Measurements from ENCODE around the gene DPCD. TPM values are rescaled to one million over a fixed set of nuclear protein-coding genes. Genes with fewer than 3 reads are reported as not detected.
A peak's percentile ranks its signal among the peaks of the same experiment; 100 is the strongest.

DPCD gene
- total RNA-seq, 3 donors from 2014 or later: 17.0 to 25.9 (median 24.7) TPM

DNA sequence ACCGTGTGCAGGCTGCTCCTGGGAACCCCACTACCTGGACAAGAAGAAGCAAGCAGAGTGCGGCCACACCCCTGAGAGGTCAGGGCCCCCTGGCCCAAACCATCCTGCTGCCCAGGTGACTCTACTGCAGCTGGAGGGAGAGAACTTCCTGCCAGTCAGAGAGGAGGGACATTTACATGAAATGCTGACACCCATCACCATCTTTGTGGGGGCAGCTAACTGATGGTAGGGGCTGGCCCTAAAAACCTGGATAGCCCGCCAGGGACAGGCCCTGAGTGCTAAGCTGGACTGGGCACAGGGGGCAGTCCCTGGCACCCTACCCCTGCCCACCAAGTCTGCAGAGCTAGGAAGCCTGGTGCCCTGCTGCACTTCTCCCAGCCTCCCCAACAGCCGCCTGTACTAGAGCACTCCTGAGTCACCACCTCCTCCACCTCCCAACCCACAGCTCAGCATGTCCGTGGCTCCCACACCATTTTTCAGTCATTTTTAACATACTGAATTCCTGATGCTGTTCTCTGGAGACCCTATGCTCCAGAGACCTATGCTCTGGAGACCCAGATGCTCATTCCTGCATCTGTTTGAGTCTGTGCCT, 27.5 kb downstream of the DPCD start:
- Histone ChIP-seq H3K27me3 (no peaks in the 10 kb centered on the region), H3K9me3 (no peaks in the 10 kb centered on the region), H3K4me1 (no peaks in the 10 kb centered on the region), H3K27ac (no peak overlapping the region), H3K36me3 (no peaks in the 10 kb centered on the region), H3K4me3 (no peak overlapping the region)
- DNase-seq (ENCODE audit: low spot score in 2 of 2): no peak
- TF ChIP-seq POLR2AphosphoS5 (IDR thresholded peaks at IDR 0.05): no peak
- TF ChIP-seq, protein P1, sequence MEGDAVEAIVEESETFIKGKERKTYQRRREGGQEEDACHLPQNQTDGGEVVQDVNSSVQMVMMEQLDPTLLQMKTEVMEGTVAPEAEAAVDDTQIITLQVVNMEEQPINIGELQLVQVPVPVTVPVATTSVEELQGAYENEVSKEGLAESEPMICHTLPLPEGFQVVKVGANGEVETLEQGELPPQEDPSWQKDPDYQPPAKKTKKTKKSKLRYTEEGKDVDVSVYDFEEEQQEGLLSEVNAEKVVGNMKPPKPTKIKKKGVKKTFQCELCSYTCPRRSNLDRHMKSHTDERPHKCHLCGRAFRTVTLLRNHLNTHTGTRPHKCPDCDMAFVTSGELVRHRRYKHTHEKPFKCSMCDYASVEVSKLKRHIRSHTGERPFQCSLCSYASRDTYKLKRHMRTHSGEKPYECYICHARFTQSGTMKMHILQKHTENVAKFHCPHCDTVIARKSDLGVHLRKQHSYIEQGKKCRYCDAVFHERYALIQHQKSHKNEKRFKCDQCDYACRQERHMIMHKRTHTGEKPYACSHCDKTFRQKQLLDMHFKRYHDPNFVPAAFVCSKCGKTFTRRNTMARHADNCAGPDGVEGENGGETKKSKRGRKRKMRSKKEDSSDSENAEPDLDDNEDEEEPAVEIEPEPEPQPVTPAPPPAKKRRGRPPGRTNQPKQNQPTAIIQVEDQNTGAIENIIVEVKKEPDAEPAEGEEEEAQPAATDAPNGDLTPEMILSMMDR (IDR thresholded peaks at IDR 0.05): no peak
- TF ChIP-seq POLR2A (IDR thresholded peaks at IDR 0.05): no peak
- intact Hi-C loops (cut with DNase I; ENCODE audit: low total_unique reads): no loop called here

DNA sequence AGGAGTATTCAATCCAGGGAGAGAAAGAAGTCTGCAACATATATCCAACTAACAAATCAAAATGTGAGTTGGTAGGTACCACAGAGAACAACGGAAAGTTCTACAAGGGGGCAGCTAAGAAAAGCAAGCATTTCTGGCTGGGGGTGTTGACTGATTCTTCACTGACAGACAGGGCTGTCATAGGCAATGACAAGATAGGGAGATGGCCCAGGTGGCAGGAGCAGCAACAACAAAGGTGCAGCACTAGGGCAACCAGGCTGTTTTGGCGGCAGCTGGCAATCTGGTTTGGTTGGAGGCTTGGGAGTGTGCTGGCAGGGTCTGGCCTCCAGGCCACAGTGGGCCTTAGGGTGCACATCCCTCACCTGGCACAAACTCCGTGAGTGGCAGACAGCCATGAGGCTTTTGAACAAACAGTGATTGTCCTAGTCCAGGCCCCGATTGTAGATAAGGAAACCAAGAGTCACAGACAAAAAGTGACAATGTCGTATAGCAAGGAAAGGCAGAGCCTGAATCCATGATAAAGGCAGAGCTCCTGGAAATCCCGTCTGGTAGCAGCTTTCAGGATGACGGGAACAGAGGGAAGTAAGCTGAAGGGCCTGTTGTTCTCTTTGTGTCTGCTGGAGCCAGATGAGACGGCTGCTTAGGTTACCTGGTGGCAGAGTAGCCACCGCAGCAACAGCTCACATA, 28.4 kb downstream of the DPCD start:
- Histone ChIP-seq H3K27me3 (no peaks in the 10 kb centered on the region), H3K4me1 (no peaks in the 10 kb centered on the region), H3K4me3 (no peak overlapping the region), H3K27ac (peak overlapping the region; percentile 50 to 60), H3K9me3 (no peaks in the 10 kb centered on the region), H3K36me3 (no peaks in the 10 kb centered on the region)
- intact Hi-C loops (cut with DNase I; ENCODE audit: low total_unique reads): no loop called here
- DNase-seq (ENCODE audit: low spot score in 2 of 2): peak in 1 of 2 donors; percentile 22
- TF ChIP-seq POLR2AphosphoS5 (IDR thresholded peaks at IDR 0.05) (no peak), POLR2A (IDR thresholded peaks at IDR 0.05) (no peak)
- TF ChIP-seq, protein P1 (IDR thresholded peaks at IDR 0.05): no peak

DNA sequence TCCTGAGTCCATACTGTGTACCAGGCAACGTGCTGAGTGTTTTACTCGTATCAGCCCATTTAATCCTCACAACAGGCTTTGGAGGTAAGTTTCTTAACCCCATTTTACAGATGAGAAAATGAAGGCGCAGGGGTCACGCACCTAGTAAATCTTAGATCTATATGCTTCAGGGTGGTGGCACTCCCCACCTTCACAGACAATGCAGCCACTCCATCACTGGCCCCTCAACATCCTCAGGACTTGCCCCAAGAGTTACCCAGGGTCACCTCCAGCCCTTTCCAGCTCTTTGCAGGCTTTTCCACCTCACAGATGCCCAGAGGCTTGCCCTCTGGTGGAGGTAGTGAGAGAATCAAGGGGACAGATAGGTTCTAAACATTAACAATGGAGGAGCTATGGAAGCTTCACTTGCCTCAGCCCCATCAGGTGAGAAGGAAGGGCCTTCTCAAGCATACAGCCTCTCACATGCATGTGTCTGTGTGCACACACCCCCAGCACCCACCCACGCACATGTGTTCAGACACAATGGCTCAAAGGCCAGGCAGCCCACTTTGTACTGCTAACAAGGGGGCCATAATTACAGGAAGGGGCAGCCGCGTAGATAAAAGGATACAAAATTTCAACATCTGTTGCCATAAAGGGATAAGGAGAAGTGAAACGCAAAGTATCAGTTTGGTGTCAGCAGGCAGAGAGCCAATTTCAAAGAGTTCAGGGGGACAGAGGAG, 29.1 kb downstream of the DPCD start:
- Histone ChIP-seq H3K27ac (peak overlapping the region; percentile 50 to 60), H3K36me3 (no peaks in the 10 kb centered on the region), H3K4me1 (no peaks in the 10 kb centered on the region), H3K27me3 (no peaks in the 10 kb centered on the region), H3K4me3 (no peak overlapping the region), H3K9me3 (no peaks in the 10 kb centered on the region)
- no peak for DNase-seq (ENCODE audit: low spot score in 2 of 2)
- TF ChIP-seq POLR2AphosphoS5 (IDR thresholded peaks at IDR 0.05): no peak
- TF ChIP-seq POLR2A (IDR thresholded peaks at IDR 0.05): no peak
- TF ChIP-seq, protein P1 (IDR thresholded peaks at IDR 0.05): no peak
- intact Hi-C loops (cut with DNase I; ENCODE audit: low total_unique reads): no loop called here

DNA sequence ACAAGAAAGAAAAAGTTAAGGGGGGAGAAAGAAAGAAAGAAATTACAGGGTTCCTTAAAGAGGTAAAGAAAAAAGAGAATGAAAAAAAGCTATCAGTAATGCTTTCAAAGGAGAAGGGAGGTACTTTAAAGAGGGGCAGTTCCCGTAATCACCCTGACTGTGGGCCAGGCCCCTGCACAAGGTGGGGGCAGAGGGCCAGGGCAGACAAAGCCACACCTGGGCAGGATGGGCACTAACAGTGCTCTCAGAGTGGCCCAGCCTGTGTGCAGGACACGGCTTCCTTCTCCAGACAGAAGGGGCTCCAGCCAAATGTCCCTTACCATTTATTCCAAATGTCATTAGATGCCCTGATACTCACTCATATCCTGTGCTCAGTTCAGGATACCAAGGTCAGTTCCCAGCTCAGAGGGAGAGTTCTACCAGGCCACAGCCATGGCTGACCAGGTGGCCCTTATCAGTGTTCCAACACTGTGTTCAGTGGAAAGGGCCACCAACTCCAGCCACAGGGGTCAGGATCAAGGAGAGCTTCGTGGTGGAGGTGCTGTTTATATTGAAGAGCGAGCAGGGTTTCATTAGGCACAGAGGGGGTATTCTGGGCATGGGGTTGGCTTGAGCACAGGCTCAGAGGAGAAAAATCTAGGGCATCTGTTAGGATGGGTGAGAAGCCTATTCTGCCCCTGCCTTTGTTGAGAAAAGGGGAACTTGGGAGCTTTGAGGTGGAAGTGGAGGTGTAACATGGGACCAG, 29.9 kb downstream of the DPCD start:
- Histone ChIP-seq H3K4me1 (no peaks in the 10 kb centered on the region), H3K36me3 (no peaks in the 10 kb centered on the region), H3K27ac (no peak overlapping the region), H3K27me3 (no peaks in the 10 kb centered on the region), H3K4me3 (no peak overlapping the region), H3K9me3 (no peaks in the 10 kb centered on the region)
- TF ChIP-seq, protein P1 (IDR thresholded peaks at IDR 0.05): no peak
- no peak for TF ChIP-seq POLR2A (IDR thresholded peaks at IDR 0.05)
- no peak for TF ChIP-seq POLR2AphosphoS5 (IDR thresholded peaks at IDR 0.05)
- intact Hi-C loops (cut with DNase I; ENCODE audit: low total_unique reads): no loop called here
- no peak for DNase-seq (ENCODE audit: low spot score in 2 of 2)

Measured in breast epithelium (tissue), 4 donors.